Astrocyte (in vitro differentiated cells and primary cell): ENCODE measurements around the gene RGL1.

Experiments used
- EZH2 ChIP-seq: IDR thresholded peaks from 2 replicates; pipeline ENCODE4 v1.6.1; 2012; ENCODE audit warnings: mild to moderate bottlenecking, low read length, inconsistent platforms; ENCODE audit not compliant: insufficient read depth
- TF ChIP-seq, protein P1 (sequence below): IDR thresholded peaks from 2 replicates; pipeline ENCODE4 v1.5.1; 2011; ENCODE audit warnings: low read depth, mild to moderate bottlenecking, inconsistent platforms, low read length, moderate library complexity; ENCODE audit not compliant: insufficient read depth

DNA sequence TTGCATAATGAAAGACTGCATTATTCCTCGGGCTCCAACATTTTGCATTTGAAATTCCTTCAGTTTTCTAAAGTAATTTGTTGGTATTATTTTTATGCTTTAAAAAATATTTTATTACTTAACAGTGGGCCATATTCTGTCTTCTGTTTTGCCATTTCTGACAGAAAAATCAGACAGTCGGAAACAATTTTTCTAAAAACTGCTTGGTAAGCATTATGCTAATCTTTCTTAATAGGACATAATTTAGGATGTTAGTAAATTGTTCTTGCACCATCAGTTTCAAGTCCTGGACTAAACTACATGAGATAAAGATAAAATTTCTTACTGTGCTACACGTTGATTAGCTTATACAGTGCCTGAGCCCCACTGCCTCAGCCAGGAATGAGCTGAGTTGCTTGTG lies 11.2 kb downstream of the RGL1 start:
- TF ChIP-seq, protein P1, sequence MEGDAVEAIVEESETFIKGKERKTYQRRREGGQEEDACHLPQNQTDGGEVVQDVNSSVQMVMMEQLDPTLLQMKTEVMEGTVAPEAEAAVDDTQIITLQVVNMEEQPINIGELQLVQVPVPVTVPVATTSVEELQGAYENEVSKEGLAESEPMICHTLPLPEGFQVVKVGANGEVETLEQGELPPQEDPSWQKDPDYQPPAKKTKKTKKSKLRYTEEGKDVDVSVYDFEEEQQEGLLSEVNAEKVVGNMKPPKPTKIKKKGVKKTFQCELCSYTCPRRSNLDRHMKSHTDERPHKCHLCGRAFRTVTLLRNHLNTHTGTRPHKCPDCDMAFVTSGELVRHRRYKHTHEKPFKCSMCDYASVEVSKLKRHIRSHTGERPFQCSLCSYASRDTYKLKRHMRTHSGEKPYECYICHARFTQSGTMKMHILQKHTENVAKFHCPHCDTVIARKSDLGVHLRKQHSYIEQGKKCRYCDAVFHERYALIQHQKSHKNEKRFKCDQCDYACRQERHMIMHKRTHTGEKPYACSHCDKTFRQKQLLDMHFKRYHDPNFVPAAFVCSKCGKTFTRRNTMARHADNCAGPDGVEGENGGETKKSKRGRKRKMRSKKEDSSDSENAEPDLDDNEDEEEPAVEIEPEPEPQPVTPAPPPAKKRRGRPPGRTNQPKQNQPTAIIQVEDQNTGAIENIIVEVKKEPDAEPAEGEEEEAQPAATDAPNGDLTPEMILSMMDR = no peak
- TF ChIP-seq EZH2 = no peak
